Gastrocnemius medialis (tissue), 4 donors: ENCODE data around the gene RALGAPA2. TPM values are rescaled to one million over a fixed set of nuclear protein-coding genes. Genes with fewer than 3 reads are reported as not detected.

ENCODE experiments used
- ATAC-seq, 2 donors: fragments of 150-250 bp; one replicate each; pipeline ENCODE4 v1.9.1; 2016
- DNase-seq, 2 donors: peaks; one replicate each; pipeline ENCODE4 v3.0.0-alpha.2; 2019
- H3K27ac ChIP-seq, 4 donors: fragments of 200-600 bp; sonication (generic); 1 replicate in 1 of 4; 2 replicates in 3 of 4; pipeline ENCODE4 v1.5.1; 2016 to 2018; ENCODE audit warnings: mild to moderate bottlenecking in 2 of 4, moderate library complexity in 1 of 4
- H3K27me3 ChIP-seq, 3 donors: fragments of 200-600 bp; sonication (generic) in 2 of 3; 1 replicate in 1 of 3; 2 replicates in 2 of 3; pipeline versions ENCODE4 v1.5.1 to v1.6.0; 2016 to 2019; ENCODE audit warnings: mild to moderate bottlenecking in 1 of 3, moderate library complexity in 1 of 3
- H3K36me3 ChIP-seq, 2 donors: fragments of 200-600 bp; sonication (generic) in 1 of 2; one replicate each; pipeline ENCODE4 v1.5.1; 2017 to 2018
- H3K4me1 ChIP-seq, 2 donors: fragments of 200-600 bp; sonication (generic) in 1 of 2; one replicate each; pipeline ENCODE4 v1.5.1; 2016 to 2017; ENCODE audit warnings: mild to moderate bottlenecking in 2 of 2
- H3K4me3 ChIP-seq, 4 donors: fragments of 200-600 bp; sonication (generic) in 3 of 4; 1 replicate in 1 of 4; 2 replicates in 3 of 4; pipeline ENCODE4 v1.5.1; 2016 to 2019; ENCODE audit warnings: mild to moderate bottlenecking in 2 of 4
- H3K9me3 ChIP-seq, 3 donors: fragments of 200-600 bp; sonication (generic) in 2 of 3; 1 replicate in 1 of 3; 2 replicates in 2 of 3; pipeline ENCODE4 v1.5.1; 2016 to 2019
- POLR2A ChIP-seq, 2 donors: fragments of 450-650 bp; IDR thresholded peaks; one replicate each; pipeline ENCODE4 v1.6.1; 2017; ENCODE audit warnings: antibody characterized with exemption in 2 of 2, mild to moderate bottlenecking in 2 of 2, moderate library complexity in 2 of 2
- in situ Hi-C, 4 donors: fragments of 200-750 bp; cut with MboI; loops; one replicate each; pipeline versions ENCODE4 v1.15.0 to v1.8.0; 2017; ENCODE audit warnings: low sequenced_read_pairs in 4 of 4
- intact Hi-C: fragments of 100-400 bp; cut with DNase I; formaldehyde crosslinking; loops from one replicate; pipeline ENCODE4 v1.15.1; 2023; ENCODE audit warnings: low total_unique reads
- total RNA-seq, 4 donors: library from RNA; depleted of rRNA; stranded (reverse); fragments of >200 nt; gene quantifications; one replicate each; pipeline versions ENCODE4 v1.1.0 to v1.2.3, GENCODE V29; 2016
- TF ChIP-seq, protein P1 (sequence below), 5 experiments: fragments of 450-650 bp in 3 of 5; fragments of 200-600 bp in 2 of 5; sonication (generic) in 2 of 5; IDR thresholded peaks in 4 of 5; conservative IDR thresholded peaks in 1 of 5; 1 replicate in 4 of 5; 2 replicates in 1 of 5; pipeline ENCODE4 v1.5.1; 2016 to 2019; ENCODE audit warnings: antibody characterized with exemption in 5 of 5, mild to moderate bottlenecking in 3 of 5, moderate library complexity in 3 of 5

RALGAPA2 gene
- total RNA-seq, 4 donors from 2014 or later, result 43.2 to 56.9 (median 52.0) TPM

DNA sequence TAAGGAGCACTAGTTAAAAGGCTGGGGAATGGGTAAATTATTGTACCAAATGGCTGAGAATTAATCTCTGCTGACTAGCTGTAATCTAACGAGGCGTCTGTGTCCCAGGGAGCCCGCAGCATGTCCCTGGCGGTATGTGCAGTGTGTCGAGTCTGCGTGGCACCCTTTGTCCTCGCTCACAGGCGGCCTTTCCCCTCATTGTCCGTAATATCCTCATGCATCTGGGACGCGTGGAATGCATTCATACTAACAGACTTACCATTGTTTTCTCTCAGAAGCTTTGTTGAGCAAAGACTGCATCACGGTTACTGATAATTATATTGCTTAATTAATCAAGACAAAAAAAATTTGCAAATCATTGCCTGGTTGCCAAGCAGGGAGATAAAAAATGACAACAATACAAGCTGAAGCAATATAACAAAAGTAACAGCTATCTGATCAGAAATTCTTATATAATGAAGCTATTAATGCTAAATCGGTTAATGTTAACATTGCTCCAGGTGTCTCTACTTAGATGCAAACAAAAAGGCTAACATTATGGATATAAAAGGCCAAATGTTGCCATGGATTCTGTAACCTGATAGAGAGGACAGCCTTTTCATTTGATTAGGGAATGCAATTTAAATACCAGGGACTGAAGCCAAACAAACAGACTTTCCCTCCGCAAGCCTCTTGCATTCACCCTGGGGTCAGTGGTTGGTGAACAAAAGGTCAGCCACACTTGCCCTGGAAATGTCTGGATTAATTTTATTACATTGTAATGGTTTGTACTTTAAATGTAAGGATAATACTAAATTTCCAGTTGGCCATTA lies 219.7 kb downstream of the RALGAPA2 start:
- H3K4me3 ChIP-seq, result no peak overlapping the region
- intact Hi-C loops (no loop called here), in situ Hi-C loops (no loop called here)
- TF ChIP-seq POLR2A (IDR thresholded peaks at IDR 0.05), result no peak
- TF ChIP-seq, protein P1, sequence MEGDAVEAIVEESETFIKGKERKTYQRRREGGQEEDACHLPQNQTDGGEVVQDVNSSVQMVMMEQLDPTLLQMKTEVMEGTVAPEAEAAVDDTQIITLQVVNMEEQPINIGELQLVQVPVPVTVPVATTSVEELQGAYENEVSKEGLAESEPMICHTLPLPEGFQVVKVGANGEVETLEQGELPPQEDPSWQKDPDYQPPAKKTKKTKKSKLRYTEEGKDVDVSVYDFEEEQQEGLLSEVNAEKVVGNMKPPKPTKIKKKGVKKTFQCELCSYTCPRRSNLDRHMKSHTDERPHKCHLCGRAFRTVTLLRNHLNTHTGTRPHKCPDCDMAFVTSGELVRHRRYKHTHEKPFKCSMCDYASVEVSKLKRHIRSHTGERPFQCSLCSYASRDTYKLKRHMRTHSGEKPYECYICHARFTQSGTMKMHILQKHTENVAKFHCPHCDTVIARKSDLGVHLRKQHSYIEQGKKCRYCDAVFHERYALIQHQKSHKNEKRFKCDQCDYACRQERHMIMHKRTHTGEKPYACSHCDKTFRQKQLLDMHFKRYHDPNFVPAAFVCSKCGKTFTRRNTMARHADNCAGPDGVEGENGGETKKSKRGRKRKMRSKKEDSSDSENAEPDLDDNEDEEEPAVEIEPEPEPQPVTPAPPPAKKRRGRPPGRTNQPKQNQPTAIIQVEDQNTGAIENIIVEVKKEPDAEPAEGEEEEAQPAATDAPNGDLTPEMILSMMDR (IDR thresholded peaks at IDR 0.05 in 4 of 5, conservative IDR thresholded peaks at IDR 0.05 in 1 of 5), result no peak
- H3K4me1 ChIP-seq, result peaks cover 0 to 10% of the 10 kb centered on the region in 2 donors
- peaks cover 0 to 75% of the 10 kb centered on the region in 2 donors for H3K36me3 ChIP-seq
- no peaks in the 10 kb centered on the region for H3K9me3 ChIP-seq
- ATAC-seq (no peak), DNase-seq (no peak)
- H3K27me3 ChIP-seq, result no peaks in the 10 kb centered on the region
- no peak overlapping the region for H3K27ac ChIP-seq

DNA sequence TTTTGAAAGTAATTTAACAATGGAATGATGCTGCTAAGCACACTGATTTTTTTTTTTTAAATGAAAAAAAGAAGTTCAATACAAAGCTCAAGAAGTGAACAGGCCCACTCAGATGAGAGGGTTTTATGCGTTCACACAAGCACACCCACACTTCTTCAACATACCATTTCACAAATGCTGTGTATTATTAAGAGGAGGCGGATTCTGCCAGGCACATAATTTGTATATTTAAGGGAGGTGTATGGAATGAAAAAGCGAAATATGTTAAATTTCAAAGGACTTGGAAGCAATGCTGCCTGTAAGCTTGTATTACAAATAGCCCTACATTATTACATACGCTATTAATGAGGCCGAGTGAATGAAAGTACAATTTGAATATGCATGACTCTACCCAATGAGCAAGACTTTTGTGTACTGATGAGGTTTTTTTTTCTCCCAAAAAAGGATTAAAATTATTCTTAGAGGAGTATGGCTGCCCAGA lies 220.6 kb downstream of the RALGAPA2 start:
- H3K4me1 ChIP-seq, result peaks cover 0 to 10% of the 10 kb centered on the region in 2 donors
- DNase-seq (no peak), ATAC-seq (no peak)
- in situ Hi-C loops (no loop called here), intact Hi-C loops (no loop called here)
- no peaks in the 10 kb centered on the region for H3K27me3 ChIP-seq
- no peak overlapping the region for H3K27ac ChIP-seq
- H3K36me3 ChIP-seq, result peaks cover 0 to 66% of the 10 kb centered on the region in 2 donors
- no peaks in the 10 kb centered on the region for H3K9me3 ChIP-seq
- TF ChIP-seq, protein P1 (IDR thresholded peaks at IDR 0.05 in 4 of 5, conservative IDR thresholded peaks at IDR 0.05 in 1 of 5), result no peak
- no peak for TF ChIP-seq POLR2A (IDR thresholded peaks at IDR 0.05)
- H3K4me3 ChIP-seq, result no peak overlapping the region

DNA sequence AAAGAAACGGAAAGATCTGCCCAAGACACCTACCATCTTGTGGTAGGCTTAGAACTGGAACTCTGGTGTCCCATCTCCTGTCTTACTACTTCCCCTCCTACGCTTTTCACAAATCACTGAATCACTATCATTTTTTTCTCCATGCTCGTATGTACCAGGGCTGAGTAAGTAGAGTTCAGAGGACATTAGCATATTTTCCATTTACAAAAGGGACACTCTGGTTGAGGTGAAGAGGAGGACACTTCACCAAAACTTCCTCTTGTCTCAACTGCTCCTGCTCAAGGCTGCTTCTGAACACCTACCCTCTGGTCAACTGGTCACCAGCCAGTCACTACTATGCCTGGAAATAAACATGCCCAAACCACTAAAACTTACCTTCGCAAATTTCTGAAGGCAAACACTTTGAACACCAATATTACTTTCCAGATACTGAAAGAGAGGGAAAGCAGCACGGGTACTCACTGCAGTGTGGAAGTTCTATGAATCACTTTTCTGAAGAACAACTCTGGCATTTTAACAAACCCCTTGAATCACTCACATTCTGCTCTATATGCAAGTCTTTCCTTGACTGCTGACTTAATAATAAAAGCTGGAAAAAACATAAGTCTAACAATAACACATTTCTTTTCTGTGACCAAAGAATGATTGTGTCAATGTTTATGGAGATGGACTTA lies 221.2 kb downstream of the RALGAPA2 start:
- peaks cover 0 to 61% of the 10 kb centered on the region in 2 donors for H3K36me3 ChIP-seq
- H3K4me1 ChIP-seq, result peaks cover 0 to 10% of the 10 kb centered on the region in 2 donors
- in situ Hi-C loops (no loop called here), intact Hi-C loops (no loop called here)
- no peak overlapping the region for H3K27ac ChIP-seq
- no peak for TF ChIP-seq POLR2A (IDR thresholded peaks at IDR 0.05)
- TF ChIP-seq, protein P1 (IDR thresholded peaks at IDR 0.05 in 4 of 5, conservative IDR thresholded peaks at IDR 0.05 in 1 of 5), result no peak
- H3K27me3 ChIP-seq, result no peaks in the 10 kb centered on the region
- H3K9me3 ChIP-seq, result no peaks in the 10 kb centered on the region
- DNase-seq (no peak), ATAC-seq (no peak)
- H3K4me3 ChIP-seq, result no peak overlapping the region

DNA sequence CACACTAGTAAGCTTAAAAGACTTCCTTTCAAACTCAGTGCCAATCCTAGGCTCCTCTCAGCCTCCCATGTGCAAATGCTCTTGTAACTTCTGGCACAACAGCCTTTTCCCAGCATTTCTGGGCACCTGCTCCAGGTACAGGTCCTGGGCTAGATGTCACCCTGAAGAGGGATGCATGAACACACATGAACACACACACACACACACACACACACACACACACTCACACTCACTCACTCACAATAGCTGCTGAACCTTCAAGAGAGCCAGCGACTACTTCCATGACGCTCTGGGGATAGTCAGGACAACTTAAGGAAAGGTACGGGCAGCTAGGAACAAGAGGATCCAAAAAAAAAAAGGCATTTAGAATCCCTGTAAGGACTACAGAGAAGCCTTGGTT lies 221.8 kb downstream of the RALGAPA2 start:
- in situ Hi-C loops (no loop called here), intact Hi-C loops (no loop called here)
- no peak overlapping the region for H3K27ac ChIP-seq
- ATAC-seq (no peak), DNase-seq (no peak)
- no peaks in the 10 kb centered on the region for H3K27me3 ChIP-seq
- H3K4me1 ChIP-seq, result peaks cover 0 to 10% of the 10 kb centered on the region in 2 donors
- H3K9me3 ChIP-seq, result no peaks in the 10 kb centered on the region
- peaks cover 0 to 55% of the 10 kb centered on the region in 2 donors for H3K36me3 ChIP-seq
- H3K4me3 ChIP-seq, result no peak overlapping the region
- TF ChIP-seq, protein P1 (IDR thresholded peaks at IDR 0.05 in 4 of 5, conservative IDR thresholded peaks at IDR 0.05 in 1 of 5), result no peak
- no peak for TF ChIP-seq POLR2A (IDR thresholded peaks at IDR 0.05)
